OCI-M1 (cell line): ENCODE results near the gene ASL.
"Not testable (repeated sequence)": the region's sequence is repeated elsewhere in the genome, so short reads cannot be mapped to it uniquely, and the experiment has no call there.

Experiments used
- DNase-seq: peaks from one replicate; lab custom pipeline; 2025; lab: John Stamatoyannopoulos, UW

The ASL gene

DNA sequence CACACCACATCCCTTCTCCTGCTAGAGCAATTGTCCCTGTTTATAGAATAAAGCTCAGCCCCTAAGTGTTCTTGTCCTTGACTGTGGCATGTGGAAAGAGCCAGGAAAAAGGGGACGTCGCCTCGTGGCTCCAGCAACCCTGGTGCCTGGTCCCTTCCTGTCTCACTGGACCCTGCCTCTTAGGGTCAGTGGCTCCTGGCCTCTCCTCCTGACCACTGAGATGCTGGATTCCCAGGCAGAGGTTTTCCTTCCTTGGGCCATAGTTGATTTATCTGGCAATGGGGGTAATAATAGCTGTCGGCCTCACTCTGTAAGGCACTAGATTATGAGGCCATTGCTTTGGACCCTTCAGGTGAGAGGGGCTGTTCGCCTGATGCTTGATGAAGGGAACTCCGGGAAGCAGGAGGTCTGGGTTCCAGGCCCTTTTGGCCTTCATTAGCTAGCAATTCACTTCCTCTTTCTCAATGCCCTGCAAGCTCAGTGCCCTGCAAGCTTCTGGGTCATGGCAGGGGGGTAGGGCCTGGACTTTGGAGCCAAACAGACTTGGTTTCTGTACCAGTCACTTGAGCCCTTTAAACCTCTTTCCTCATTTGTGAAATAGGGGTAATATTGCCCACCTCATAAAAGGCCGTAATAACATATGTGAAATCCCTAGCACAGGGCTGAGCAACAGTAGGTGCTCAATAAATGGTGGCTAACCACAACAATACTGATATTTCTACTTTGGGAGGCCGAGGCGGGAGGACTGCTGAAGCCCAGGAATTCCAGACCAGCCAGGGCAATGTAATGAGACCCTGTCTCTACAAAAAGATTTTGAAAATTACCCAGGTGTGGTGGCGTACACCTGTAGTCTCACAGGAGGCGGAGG, 1.1 kb downstream of the ASL start:
- peak; percentile 44 for DNase-seq

DNA sequence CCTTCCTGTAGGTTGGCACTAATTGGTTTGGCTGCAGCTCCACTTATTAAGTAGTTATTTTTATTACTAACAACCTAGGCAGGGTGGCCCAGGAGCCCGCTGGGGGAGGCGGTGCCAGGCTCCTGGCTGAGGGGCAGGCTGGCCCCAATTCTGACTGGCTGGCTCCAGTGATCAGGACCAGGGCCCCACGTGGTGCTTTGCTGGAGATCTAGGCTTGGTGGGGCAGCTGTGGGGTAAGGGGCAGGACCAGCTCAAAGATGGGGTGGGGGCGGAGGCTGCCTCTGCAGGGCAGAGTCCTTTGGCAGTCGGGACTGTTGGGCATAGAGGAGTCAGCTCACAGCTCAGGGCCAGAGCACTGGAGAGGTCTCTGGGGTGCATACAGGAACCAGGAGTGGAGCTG, 2.4 kb downstream of the ASL start:
- no peak for DNase-seq

DNA sequence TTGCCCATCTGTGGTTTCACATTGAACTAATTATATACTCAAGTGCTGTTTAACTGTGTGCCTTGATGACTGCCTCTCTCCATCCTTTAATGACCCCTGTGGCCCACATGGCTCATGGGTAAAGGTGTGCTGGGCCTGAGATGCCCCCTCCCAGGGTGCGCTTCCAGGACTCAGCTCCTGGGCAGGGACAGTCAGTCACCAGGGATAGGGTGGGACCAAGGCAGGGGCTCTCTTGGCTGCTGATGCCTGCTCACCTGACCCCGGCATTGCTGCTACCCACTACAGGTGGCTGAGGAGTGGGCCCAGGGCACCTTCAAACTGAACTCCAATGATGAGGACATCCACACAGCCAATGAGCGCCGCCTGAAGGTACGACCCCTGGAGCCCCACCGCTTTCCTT, 6.5 kb downstream of the ASL start:
- DNase-seq: no peak

DNA sequence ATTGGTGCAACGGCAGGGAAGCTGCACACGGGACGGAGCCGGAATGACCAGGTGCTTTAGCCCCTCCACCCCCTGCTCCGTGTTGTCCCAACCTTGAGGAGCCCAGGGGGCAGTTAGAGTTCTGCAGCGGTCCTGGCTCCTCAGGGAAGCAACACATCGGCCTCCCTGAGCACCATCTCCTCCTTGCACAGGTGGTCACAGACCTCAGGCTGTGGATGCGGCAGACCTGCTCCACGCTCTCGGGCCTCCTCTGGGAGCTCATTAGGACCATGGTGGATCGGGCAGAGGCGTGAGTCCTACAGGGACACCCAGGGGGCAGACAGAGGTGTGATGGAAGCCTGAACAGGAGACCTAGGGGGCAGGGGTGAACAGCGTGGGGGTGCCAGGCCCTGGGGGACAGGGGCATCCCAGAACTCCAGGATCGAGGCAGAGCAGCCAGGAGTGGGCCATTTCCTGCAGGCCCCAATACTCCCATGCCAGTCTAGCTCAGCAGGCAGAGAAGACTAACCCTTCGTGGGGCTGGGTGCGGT, 7.3 kb downstream of the ASL start:
- DNase-seq: no peak

DNA sequence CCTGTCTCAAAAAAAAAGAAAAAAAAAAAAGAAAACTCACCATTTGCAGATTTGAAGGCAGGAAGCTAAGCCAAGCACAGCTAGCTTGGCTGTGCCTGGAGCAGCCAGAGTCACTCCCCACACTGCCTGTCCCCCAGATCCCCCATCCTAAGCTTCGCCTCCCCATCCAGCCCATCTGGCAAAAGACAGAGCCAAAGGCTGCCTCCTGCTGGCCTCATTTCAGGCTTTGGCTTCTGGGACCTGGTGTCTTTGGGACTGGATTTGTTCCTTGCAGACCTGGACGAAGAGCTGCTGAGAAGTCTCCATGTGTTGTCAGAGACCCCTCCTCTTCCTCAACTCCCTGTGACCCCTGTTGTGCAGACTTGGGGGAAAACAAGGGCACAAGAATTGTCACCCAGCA, 8.1 kb downstream of the ASL start:
- DNase-seq: no peak

DNA sequence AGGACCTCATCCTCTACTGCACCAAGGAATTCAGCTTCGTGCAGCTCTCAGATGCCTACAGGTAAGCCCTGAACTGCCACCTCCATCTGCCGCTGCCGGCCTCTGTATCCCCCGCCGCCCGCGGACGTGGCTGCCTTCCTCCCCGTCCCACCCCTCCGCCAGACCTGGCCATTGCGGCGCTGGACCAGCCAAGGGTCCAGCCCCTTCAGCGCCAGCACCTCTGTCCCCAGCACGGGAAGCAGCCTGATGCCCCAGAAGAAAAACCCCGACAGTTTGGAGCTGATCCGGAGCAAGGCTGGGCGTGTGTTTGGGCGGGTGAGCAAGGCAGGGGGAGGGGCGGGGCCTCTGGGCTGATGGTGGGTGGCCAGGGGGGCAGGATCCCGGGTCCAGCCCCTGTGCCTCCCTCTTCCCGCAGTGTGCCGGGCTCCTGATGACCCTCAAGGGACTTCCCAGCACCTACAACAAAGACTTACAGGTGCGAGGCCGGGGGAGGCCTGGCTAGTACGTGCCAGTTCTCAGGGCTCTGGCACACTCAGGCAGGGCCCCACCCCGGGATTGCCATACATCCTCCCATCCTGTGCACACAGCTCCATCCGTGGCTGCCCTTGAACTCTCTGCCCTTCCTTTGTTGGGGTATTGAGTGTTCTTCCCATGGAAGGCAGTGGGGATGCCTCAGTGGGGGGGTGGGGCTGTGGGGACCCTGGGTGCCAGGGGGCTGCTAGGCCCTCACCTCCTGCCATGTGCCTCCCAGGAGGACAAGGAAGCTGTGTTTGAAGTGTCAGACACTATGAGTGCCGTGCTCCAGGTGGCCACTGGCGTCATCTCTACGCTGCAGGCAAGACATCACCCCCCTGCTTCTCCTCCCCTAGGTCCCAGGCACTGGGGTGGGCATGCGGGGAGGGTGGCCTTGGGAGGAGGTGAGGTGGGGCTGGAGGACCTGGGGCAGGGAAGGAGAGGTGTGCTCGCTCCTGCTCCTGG, 13.5 kb downstream of the ASL start:
- no peak for DNase-seq

DNA sequence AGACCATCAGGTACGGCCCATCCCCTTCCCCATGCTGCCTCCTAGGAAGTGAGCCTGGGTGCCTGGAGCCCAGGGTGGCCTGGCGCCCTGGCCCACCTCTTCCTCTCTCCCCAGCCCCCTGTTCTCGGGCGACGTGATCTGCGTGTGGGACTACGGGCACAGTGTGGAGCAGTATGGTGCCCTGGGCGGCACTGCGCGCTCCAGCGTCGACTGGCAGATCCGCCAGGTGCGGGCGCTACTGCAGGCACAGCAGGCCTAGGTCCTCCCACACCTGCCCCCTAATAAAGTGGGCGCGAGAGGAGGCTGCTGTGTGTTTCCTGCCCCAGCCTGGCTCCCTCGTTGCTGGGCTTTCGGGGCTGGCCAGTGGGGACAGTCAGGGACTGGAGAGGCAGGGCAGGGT, 17.0 kb downstream of the ASL start:
- DNase-seq: no peak

DNA sequence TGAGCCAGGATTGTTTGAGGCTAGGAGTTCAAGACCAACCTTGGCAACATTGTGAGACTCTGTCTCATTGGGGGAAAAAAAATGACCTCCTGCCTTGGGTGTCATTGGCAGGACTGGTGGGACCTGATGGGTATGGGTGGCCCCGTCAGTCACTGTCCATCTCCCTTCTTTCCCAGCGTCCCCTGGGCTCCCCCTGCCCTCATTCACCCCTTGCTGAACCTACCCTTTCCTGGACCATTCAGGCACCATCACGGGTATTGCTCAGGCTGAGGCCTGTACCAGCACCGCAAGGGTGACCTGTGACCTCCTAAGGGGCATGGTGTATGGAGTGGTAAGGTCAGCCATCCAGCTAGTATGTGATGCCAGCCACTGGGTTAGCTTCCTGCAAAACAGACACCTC, 19.4 kb downstream of the ASL start:
- no peak for DNase-seq

DNA sequence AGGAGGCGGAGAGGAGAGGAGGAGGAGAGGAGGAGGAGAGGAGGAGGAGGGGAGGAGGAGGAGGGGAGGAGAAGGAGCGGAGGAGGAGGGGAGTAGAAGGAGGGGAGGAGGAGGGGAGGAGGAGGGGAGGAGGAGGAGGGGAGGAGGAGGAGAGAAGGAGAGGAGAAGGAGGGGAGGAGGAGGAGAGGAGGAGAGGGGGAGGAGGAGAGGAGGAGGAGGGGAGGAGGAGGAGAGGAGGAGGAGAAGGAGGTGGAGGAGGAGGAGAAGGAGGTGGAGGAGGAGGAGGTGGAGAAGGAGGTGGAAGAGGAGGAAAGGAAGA, 23.6 kb downstream of the ASL start:
- DNase-seq: peak; percentile 72

DNA sequence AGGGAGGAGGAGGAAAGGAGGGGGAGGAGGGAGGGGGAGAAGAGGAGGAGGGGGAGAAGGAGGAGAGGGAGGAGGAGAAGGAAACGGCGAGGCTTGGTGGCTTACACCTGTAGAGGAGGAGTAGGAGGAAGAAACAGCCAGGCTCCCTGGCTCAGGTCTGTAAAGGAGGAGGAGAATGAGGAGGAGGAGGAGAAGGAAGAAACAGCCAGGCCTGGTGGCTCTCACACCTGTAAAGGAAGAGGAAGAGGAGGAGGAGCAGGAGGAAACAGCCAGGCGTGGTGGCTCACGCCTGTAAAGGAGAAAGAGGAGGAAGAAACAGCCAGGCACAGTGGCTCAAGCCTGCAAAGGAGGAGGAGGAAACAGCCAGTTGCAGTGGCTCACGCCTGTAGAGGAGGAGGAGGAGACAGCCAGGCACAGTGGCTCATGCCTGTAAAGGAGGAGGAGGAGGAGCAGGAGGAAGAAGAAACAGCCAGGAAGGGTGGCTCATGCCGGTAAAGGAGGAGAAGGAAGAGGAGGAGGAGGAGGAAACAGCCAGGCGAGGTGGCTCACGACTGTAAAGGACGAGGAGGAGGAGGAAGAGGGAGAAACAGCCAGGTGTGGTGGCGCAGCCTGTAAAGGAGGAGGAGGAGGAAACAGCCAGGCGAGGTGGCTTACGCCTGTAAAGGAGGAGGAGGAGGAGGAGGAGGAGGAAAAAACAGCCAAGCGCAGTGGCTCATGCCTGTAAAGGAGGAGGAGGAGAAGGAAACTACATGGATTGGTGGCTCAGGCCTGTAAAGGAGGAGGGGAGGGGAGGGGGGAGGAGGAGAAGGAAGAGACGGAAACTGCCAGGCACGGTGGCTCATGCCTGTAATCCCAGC, 24.2 kb downstream of the ASL start:
- DNase-seq: peak; percentile 88

DNA sequence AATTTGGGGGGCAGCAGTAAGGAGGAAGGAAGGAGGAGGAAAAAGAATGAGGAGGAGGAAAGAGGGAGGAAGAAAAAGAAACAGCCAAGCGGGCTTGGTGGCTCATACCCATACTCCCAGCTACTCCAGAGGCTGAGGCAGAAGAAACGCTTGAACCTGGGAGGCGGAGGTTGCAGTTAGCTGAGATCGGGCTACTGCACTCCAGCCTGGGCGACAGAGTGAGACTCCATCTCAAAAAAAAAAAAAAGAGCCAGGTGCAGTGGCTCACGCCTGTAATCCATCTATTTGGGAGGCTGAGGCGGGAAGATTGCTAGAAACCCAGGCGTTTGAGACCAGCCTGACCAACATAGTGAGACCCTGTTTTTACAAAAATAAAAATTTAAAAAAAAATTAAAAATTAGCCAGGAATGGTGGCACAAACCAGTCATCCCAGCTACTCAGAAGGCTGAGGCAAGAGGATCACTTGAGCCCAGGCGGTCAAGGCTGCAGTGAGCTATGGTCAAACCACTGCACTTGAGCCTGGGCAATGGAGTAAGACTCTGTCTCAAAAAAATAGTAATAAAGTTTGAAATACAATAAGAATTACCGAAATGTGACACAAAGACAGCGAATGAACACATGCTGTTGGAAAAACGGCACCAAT, 24.9 kb downstream of the ASL start:
- DNase-seq: no peak

DNA sequence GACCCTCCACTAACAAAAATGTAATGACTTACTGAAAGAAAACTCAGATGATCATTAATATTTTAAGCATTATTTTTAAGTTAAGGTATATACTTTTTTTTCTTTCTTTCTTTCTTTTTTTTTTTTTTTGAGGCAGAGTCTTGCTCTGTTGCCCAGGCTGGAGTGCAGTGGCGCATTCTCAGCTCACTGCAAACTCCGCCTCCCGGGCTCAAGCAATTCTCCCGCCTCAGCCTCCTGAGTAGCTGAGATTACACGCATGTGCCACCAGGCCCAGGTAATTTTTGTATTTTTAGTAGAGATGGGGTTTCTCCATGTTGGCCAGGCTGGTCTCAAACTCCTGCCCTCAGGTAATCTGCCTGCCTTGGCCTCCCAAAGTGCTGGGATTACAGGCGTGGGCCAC, 26.5 kb downstream of the ASL start:
- DNase-seq: not testable (repeated sequence)

DNA sequence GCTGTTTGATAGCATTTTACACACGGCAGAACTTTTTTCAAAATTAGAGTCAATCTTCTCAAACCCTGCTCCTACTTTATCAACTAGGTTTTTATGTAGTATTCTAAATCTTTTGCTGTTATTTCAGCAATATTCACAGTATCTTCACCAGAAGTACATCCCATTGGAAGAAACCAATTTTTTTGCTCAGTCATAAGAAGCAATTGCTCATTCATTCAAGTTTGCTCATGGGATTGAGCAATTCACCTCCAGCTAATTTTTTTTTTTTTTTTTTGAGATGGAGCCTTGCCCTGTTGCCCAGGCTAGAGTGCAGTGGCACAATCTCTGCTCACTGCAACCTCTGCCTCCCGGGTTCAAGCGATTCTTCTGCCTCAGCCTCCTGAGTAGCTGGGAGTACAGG, 28.4 kb downstream of the ASL start:
- not testable (repeated sequence) for DNase-seq

DNA sequence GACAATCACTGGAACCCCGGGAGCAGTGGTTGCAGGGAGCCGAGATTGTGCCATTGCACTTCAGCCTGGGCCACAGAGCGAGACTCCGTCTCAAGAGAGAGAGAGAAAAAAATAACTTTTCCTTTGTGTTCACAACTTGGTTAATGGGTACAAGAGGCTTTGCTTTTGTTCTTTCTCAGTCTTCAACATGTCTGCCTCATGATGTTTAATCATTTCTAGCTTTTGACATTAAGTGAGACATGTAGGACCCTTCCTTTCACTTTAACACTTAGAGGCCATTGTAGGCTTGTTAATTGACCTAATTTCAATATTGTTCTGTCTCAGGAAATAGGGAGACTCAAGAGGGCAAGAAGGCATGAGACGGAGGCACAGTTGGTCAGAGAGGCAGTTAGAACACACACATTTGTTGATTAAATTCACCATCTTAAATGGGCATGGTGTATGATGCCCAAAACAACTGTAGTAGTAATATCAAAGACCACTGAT, 29.7 kb downstream of the ASL start:
- DNase-seq: no peak

DNA sequence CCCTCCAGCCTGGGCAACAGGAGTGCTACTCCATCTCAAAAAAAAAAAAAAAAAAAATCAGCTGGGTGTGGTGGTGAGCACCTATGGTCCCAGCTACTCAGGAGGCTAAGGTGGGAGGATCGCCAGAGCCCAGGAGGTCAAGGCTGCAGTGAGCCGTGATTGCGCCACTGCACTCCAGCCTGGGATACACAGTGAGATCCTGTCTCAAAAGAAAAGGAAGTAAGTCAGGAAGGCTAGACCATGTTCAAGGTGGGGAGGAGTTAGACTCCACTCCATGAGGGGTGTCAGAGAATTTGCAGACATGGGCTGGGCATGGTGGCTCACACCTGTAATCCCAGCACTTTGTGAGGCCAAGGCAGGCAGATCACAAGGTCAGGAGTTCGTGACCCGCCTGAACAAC, 32.8 kb downstream of the ASL start:
- not testable (repeated sequence) for DNase-seq

DNA sequence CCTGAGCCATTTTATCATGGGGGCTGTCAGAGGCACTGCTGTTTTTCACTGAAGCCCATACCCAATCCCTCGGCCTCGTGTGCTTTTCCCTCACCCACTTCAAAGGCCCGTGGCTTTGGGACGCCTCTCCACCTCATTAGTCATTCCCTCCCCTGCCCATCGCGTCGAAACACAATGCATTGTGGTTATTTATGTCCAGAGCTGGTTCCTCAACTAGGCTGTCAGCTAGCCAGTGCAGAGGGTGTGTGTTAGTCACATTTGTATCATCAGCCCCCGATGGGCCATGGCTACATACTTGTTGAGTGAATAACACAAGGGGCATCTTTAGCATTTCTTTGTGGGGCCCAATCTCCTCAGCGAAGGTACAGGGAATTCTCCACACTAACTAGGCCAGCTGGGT, 35.2 kb downstream of the ASL start:
- DNase-seq: peak; percentile 41

DNA sequence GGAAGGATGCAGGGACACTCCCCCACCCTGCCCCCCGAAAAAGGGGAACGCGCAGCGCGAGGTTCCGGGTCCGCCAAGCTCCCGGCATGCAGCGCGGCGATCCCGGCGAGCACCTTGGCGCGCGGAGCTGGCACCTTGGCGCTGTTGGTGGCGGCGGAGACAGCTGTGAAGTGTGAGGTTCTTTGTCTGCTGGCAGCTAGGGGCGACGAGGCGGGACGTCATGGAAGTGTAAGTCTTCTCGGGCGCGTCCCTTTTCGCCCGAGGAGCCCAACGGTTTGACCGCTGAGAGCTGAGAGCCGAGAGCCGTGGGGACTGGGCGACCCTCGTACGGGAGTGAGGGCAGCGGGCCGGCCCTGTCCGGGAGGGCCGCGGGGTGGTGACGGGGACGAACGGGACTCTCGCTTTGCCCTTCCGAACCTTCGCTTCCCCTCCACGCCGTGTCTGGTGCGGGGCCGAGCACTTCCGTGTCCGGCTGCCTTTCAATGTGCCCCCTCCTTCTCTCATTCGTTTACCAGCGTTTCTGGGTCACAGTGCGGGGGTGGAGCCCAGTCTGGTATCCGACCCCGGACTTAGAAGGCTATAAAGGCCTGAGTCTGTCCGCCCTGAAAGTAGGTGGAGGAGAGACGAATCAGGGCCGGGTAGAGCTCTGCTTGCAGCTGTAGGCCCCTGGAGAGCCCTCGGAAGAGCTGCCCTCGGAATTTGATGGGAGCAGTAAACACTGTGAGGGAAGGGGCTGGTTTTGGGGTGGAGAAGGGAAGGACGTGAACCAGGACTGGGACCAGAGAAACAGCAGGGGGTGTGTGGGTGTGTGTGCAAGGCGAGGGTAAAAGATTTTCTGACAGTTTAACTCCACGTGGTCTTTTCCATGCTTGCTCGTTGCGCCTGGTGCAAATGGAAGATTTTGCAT, 39.4 kb downstream of the ASL start, which contains the start of gene CRCP:
Gene CRCP (plus strand): TSS at position 105 of the 907 bp plus-strand sequence. CDS start 116 bp downstream, at position 221.
- DNase-seq: peak; percentile 90

DNA sequence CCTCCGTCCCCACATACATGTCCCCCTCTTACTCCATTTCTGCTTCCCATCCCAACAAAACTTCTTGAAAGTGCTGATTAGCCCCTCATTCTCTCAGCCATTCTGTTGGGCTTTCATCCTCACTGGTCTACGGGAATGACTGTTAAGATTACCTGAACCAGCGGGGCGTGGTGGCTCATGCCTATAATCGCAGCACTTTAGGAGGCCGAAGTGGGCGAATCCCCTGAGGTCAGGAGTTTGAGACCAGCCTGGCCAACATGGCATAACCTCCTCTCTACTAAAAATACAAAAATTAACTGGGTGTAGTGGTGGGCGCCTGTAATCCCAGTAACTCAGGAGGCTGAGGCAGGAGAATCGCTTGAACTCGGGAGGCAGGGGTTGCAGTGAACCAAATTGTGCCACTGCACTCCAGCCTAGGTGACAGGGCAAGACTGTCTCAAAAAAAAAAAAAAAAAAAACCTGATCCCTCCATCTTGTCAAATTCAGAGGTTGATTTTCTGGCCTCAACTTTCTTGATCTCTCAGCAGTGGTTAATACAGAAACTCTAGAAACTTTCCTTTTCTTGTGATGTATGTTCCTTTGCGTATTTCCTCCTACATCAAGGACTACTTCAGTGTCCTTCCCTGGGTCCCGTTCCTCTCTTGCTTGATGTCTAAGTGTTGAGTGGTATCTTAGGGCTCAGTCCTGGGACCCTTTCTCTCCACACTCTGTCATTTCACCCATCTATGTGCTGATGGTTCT, 41.2 kb downstream of the ASL start:
- not testable (repeated sequence) for DNase-seq

DNA sequence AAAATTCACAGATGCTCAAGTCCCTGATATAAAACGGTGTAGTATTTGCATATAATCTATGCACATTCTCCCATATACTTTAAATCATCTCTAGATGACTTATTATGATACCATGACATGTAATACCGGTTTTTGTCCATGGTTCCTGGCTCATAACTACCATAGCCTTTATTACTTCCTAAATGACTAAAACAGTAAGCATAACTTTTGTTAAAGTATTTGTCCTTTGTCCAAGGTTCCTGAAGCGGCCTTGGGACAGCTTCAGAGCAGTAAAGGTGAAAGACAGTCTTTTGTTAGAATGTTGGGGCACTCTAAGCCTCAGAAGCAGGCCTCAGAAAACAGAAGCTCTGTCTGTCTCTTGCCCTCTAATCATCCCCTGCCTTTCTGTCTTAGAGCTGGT, 43.0 kb downstream of the ASL start:
- no peak for DNase-seq
